GM11168 (cell line): Measurements from ENCODE around the gene CDCA4.

ENCODE experiments used
- in situ Hi-C: fragments of 300-500 bp; cut with MboI; formaldehyde crosslinking; loops from one replicate; pipeline ENCODE4 v1.12.0; 2022; ENCODE audit warnings: low sequenced_read_pairs; ENCODE audit not compliant: unreplicated experiment

Gene CDCA4

DNA sequence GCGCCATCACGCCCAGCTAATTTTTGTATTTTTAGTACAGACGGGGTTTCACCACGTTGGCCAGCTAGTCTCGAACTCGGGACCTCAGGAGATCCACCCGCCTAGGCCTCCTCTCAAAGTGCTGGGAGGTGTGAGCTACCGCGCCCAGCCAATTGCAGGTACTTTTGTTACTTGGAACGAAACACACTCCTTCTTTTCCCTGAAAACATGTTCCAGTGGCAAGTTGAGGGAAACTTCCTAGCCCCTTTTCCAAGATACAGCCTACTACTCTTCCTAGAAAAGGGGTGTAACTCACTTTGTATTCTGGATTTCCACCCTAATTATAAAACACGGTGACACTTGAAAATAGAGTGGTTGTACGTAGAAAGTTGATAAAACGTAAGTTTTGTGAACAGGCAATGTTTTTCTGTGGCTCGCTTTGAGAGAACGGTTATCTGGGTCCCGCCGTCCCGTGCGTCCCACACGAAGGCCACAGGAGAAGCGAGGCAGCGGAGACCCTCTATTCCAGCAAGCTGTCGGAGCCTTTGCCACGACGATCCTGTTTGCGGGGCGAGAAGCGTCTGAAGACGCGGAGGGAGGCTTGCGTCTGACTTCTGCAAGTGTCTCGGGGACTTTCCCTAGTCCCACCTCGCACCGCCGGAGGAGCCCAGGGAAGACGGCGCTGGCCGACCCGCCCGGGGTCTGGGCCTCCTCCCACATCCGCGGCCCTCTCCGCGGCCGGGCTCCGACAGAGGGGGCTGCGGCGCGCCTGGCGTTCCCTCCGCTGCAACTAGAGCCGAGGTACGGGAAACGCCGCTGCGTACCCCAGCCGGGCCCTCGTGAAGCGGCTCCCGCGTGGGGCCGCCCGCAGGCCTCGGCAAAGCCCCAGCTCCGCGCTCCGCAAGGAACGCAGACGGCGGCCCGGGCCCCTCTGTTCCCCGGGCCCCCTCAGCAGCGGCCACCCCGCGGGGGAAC lies 745 bp downstream of the CDCA4 start:
- in situ Hi-C loops: no loop called here

DNA sequence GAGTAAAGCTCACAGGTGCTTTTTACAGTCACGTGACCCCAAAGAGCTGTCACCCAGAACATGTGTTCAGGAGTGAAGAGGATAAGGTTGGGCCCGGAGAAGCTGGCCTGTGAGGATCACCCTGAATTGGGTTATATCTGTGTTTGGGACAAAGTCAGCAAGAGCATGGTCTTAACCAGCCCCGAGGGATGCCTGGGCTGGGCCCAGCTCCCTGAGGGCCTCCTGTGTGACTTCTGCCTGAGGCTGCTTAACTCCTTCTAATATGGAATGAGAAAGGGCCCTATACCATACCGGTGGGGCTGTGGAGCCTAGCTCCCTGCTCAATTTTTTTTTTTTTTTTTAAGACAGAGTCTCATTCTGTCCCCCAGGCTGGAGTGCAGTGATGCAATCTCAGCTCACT lies 2.5 kb downstream of the CDCA4 start:
- in situ Hi-C loops: no loop called here

DNA sequence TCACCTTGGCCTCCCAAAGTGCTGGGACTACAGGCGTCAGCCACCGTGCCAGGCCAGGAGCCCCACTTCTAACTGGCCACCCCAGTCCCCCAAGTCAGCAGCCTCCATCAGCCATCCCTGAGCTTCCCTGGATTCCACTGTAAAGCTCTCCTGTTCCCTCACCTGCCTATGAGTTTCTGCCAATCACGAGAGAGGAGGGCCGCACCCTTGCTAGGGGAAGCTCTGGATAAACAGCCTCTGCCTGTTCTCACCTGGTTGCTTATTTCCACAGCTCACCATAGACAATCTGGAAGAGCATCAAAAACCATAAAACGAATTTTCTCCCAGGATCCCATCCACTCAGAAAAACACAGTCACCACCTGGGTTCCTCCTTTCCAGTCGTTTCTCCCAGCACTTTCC lies 5.0 kb downstream of the CDCA4 start:
- in situ Hi-C loops: no loop called here

DNA sequence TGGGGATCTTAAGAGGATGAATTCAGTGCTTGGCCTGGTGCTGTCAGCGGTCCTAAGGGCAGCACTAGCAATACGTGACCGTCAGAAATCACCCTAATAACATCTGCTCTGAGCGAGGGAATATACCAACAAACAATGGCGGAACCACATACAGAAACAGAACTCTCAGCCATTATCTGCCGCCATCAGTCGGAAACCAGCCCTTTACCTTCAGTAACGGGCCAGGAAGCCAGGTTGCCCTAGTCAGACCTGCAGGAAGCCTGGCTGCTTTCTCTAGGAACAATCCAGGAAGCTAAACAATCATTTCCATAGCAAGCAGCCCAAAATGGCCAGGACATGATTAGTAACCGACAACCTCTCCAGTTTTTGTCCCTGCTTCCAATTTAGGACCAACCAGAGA lies 5.6 kb downstream of the CDCA4 start:
- in situ Hi-C loops: no loop called here

DNA sequence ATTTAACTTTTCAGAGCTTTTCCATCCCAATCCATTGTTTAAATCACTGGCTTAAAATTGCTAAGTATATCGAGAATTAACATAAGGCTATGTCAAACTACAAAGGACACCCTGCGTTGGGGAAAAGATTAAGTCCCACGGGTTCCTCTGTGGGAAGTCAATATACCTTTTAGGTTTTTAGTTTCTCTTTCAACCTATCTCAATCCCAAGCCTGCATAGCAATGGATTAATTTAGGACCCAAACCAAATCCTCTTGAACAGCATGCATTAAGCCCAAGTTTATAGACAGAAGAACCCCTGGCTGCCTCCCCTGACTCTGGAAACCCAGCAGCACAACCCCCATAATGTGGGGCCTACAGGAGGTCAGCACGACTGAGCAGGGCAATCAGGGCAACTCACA lies 6.3 kb downstream of the CDCA4 start:
- in situ Hi-C loops: no loop called here

DNA sequence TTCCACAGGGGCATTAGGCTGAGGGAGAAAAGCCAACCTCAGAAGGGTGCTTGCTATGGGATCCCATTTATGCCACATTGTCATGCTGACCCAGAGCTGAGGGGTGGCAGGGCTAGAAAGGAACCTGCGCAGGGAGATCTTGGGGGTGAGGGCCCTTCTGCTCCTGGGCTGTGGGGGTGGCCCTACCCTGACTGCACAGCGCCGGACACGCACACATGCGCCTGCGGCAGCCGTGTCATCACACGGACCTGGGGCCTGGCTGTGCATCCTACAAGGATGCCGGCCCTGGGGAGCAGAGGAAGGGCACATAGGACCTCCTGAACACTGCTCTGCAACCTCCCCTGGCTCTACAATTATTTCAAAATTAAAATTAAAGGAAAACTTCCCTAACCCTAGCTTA lies 6.9 kb downstream of the CDCA4 start:
- in situ Hi-C loops: no loop called here

DNA sequence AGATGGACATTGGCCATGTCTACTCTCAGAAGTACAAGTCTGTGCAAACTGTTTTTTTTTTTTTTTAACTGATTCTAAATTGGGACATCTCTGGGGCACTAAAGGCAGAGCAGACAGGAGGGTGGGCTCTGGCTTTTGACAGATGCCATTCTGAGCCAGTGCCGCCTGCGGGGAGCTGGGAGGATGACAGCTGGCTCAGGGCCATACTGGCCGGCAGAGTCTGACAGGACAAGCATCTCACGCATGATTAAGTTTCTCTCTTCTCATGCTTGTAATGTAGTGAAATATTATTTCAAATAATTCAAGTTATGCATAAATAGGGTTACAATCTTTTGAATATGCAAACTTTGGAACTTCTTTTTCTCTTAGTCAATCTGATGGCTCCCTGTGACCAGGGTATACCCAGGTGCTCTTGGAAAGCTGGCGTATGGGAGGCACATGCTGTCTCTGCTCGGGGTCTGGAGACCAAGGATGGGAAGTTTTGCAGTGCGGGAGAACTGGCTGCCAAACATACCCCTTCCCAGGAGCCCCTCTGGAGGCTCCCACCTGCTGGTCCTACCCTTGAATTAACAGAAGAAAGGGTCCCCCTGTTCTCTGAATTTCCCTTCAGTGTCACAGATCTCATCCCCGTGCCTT lies 7.6 kb downstream of the CDCA4 start:
- in situ Hi-C loops: no loop called here

DNA sequence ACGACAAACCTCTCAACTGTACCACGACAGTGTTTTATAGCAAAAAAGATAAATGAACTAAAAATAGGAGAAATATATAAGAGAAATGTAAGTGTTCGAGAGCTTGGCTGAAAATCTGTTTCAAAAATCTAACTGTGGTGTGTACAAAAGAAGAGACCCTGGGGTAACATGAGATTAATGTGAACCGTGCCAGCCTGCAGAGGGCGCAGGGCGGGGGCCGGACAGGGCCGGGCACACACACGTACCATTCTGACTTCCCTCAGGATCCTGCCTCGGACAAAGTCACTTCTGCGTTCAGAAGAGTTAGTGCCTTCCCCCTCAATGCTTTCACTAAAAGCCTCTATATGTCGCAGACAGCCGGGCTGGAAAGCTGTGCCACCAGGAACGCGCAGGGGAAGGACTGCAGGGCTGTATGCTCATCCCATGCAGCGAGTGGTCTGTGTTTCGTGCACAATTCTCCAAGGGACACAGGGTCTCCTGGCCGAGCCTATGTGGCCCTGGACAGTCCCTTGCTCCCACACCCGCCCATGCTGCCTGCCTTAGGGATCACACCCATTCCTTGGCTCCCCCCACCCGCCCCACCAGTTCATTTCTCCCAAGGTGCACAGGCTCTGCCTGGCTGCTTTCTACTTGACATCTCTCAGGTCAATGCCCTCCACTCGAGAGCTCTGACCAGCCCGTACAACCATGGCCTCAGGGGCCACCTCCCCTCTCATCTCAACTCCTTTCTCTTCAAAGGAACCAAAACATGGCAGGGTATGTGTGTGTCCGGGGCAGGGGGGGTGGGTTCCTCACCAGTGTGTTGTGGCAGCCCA lies 8.5 kb downstream of the CDCA4 start:
- in situ Hi-C loops: no loop called here

DNA sequence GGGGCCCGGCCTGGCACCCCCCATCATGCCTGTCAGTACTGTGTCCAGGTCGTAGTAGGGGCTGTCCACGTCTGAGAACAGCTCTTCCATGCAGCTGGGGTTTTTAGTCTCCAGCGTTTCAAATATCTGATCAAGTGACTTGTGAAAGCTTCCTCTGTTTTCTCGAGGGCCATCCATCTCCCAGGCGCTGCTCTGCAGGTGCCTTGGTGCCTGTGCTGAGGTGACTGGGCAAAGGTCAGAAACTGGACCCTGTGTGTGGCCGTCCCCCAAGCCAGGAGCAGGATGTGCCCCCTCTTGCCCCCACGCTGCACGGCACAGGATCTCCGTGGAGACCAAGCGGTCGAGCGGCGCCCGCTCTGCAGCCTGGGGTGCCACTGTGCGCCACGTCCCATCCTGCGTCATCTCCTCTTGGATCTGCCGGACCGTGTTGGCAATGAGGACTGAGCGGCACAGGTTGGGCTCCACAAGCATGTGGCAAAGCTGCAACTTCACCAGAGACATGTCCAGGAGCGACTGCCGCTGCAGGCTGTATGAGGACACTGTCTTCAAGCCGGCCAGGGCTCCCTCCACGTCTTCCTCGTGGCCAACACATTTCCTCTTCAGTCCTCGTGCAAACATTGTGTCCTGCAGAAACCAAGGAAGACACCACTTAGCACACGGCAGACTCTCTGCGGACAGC lies 9.4 kb downstream of the CDCA4 start:
- in situ Hi-C loops: no loop called here

DNA sequence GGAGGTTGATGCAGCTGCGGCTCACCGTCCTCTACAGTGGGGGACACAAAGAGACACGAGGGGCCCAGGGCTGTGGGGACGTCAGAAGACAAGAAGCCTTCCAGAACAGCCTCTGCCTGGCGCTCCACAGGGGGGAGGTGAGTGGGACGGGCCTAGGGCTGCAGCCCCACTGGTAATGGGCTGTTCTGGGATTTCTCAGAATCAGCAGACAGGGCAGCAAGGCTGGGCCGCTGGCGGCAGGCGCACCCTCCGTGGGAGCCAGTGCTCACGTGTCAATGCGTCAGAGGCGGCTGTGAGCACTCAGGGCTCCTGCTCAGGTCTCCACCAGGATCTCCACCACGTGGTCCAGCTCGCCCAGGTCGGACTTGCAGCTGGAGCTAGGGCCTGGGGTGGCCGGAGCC lies 10.0 kb downstream of the CDCA4 start:
- in situ Hi-C loops: no loop called here

DNA sequence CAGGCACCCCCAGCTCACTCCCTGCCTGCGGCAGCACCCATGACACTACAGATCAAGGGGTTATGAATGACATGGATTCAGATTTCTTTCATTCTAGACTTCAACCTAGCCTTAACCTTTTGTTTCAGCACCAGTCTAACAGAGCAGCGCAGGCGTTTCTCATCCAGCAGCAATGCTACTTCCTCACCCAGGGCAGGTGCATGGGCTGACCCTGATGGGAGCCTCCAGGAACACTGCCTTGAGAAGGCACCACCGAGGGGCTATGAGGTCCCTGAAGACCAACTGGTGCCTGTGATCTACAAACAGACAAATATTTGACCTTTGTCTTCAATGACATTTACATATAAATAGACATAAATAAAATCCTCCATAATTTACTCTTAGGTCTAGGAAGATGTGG lies 10.8 kb downstream of the CDCA4 start:
- in situ Hi-C loops: no loop called here

DNA sequence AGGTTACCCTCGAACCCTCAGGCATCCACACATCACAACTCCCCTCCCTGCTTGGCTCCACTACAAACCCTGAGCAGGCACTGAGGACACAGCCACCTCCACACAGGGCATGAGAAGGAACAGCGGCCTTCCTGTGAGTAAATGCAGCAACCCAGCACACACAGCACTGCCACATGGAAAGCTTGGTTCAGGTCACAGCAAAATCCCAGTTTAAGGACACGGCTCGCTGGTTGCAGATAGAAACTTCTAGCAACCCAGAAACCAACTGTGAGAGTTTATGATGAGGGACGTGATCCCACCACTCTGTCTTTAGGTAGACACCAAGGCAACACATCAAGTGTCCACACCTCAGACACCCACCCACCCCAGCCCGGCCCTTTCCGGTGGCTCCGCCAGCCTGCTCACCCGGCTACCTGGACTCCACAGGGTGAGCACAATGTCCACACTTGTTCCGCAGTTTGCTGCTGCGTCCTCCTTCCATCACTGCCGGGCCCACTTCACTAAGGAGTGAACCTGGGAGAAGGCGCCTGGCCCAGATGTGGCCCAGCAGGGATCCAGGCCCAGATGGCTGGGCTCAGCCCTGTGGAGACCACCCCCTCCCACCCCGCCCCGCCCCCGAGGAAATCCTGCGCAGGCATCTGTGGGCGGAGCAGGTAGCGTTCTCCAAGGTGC lies 13.2 kb downstream of the CDCA4 start:
- in situ Hi-C loops: no loop called here

DNA sequence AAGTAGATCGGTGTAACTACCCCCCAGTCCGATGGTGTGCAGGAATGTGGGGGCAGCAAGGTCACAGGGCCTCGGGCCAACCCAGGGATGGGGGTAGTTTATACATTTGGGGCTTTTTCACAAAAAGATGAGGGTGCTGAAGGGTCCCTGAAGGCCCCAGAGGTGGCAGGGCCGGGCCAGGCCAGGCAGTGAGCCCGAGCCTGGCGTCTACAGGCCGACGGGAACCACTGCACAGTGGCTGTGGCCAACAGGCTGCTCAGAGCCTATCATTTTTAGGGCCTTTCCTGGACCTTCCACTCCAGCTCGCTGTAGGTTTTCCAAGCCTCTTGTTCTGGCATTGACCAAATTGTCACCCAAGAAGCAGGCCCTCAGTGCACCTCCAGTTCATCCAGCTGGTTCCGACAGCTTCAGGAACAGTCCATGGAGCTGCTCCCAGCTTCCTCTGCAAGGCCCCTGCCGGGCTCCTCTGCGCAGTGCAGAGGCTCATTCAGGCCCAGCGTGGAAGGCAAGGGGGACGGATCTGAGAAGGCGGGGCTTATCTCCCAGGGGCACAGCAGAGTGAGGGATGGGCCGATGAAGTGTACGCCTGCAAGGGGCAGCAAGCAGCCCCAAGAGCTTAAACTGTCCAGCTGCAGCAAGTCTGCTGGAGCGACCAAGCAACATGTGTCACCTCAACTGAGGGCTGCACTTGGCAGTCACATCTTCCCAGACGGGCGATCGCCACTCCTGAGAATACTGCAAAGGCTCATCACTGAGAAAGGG lies 13.9 kb downstream of the CDCA4 start:
- in situ Hi-C loops: no loop called here

DNA sequence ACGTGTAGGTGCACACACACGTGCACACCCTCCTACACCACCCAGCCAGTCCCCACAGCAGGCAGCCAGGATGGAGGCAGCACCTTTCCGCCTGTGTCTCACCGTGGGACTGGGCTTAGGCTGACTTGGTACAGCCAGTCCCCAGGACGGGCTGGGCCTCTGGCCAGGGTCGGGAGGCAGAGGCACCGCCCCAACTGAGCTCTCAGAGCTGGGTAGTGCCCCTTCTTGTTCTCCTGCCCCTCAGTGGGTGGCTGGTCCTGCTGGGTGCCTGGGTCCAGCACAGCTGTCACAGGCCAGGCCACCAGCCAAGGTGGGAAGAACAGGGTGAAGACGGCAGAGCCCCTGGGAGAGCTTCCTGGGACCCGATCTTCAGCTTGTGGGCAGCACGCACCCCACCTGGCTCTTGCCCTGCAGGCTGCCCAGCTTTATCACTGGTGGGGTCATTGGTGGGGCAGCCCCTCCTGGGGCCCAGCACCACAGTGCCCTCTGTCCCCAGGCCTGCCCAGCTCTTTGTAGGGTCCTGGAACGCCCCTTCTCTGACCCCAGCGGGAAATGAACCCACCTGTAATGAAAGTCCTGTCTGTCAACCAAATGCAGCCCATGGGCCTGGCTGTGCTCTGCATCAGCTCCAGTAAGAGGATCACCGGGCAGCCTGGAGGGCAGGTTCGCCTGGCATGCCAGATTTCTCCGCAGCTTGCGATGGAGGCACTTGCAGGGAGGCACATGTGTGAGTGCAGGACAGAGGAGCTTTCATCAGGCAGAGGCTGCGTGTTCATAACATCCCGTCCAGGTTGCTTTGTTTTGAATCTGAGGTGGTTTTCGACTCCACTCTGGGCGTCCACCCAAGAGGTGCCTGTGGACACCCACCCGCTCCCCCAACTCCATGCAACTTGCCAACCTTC lies 14.7 kb downstream of the CDCA4 start:
- in situ Hi-C loops: no loop called here

DNA sequence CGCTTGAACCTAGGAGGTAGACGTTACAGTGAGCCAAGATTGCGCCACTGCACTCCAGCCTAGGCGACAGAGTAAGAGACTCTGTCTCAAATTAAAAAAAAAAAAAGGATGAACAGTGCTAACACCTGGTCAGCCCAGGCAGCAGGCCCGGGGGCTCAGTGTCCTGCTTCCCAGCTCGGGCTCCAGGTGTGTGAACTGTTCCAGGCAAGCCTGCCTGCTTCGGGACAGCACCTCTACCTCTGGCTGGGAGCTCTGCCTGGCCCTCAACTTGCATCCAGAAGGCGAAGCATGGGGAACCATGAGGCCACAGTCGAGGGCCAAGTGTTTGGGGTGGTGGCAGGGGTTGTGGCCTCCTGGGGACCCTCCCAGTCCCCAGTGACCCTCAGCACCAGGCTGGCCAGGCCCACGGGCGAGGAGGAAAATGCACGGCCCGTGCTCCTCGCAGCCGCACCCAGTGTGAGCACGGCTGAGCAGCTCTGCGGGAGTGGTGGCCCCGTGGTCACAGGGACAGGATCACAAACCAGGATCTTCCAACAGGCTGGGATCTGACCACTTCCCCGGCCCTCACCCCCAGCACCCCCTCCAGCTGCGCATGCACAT lies 15.5 kb downstream of the CDCA4 start:
- in situ Hi-C loops: no loop called here

DNA sequence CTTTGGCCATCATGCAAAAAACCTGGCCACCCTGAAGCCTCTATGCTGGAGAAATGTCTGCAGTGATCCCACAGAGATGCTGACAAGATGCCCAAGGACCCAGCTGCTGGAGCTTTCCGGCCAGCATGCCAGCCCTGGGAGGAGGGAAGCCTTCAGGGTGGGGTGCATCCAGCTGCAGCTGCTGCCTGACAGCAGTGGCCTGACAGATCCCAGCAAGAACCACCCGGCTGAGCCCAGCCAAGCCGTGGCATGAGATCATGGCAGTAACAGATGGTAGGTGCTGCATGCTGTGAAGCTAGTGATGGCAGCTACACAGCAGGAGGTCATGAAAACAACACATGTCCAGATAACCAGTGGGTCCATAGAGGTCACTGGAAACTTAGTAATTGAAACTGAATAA lies 21.5 kb downstream of the CDCA4 start:
- in situ Hi-C loops: no loop called here

DNA sequence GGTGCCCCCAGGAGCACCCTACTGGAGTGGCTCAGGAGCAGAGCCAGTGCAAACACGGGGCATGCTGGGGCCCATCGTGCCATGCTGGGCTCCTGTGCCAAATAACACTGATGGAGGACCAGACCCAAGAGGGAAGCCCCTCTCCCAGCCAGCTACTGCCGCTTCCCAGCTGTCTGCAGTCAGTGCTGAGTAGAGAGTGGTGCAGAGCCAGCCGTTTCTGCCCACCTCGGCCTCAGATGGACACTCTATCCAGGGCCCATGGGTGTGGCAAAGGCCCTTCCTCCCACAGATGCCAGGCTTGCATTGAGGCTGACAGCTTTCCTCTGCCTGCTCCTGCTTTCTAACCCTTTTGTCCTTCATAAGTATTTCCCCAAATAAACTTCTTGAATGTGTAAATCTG lies 22.1 kb downstream of the CDCA4 start:
- in situ Hi-C loops: no loop called here

DNA sequence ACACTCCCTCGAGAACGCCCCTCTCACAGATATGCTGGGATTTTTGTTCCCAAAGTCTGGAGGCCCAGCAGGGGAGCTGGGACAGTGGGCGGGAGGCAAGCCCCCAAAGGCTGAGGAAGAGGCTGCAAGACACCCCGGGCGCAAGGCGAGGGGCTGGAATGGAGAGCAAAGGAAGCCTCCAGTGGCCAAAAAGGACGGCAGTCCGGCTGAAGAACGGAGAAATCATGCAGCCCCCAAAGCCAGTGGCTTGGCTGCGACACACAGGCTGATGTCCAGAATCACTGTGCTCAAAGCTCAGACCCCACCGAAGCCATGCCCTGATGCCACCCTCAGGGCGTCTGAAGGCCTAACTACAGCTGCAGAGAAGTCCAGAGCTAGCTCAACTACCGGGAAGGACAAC lies 24.4 kb downstream of the CDCA4 start:
- in situ Hi-C loops: no loop called here
